Stimulated activated CD4-positive, alpha-beta T cell treated with anti-CD3 and anti-CD28 coated beads, Interleukin-2, amount 100 ng/mL, for 48 hours (primary cell): ENCODE measurements around the gene UBE2L6.
"Not testable (repeated sequence)": the region's sequence is repeated elsewhere in the genome, so short reads cannot be mapped to it uniquely, and the experiment has no call there.

Source experiments
- DNase-seq, 2 donors: peaks; one replicate each; pipeline ENCODE4 v3.0.0-alpha.2; 2020

Gene UBE2L6

DNA sequence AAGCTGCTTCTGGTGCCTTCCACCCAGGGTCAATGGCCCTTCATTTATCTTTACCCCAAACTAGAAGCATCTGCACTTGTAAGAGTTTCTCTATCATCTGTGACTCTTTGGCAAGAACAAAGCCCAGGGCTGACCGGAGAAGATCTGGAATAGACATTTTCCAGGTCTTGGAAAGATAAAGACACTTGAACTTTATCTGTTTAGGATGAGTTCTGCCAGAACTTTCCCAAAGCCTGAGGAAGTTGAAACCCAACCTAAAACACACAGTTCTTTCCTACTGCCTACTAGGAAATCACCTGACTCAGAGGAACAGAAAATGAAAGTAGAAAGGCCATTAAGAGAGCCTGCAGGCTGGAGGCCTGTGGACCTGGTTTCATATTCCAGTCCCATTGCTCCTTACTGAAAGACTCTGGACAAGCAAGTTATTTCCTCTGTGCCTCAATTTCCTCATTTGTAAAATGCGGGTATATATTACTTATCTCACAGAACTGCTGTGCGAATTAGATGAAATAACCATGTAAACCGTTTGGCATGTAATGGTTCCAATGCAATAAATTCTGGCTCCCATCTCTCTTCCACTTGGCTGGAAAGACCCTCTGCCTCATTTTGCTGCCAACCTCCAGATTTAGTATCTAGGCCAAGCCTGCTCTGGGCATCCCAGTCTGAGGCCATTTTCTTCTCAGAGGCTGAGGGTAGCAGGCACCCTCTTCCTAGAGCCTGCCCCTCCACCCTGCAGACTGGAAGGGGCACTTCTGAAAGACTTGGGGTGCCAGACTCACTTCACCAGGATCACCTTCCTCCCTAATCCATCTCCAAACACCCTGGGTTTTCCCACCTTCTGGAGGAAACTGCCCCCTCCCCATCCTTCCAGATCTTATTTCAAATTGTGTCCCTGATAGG, 1.2 kb downstream of the UBE2L6 start:
- DNase-seq: peak in 1 of 2 donors; percentile 12

- no peak for DNase-seq
These were observed 4.9 kb downstream of the UBE2L6 start for GRCh38 chr11:57562596-57562995.

DNA sequence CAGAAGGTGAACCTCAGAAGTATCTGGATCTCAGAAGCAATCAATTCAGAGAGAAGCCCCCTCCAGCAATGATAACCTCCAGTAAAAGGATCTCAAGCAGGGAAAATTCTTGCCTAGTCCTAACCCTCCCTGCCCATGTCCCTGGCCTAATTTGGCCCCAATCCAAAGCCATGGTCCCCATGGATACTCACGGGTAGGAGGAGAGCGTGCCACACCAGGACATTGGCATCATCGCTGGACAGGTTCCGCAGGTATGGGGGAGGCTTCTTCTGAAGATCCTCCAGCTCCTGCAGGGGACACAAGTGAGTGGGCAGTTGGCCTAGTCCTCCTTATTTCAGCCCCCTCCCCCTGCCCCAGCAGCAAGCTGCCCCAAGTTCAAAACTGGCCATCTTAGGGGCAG, 7.3 kb downstream of the UBE2L6 start:
- DNase-seq: no peak

DNA sequence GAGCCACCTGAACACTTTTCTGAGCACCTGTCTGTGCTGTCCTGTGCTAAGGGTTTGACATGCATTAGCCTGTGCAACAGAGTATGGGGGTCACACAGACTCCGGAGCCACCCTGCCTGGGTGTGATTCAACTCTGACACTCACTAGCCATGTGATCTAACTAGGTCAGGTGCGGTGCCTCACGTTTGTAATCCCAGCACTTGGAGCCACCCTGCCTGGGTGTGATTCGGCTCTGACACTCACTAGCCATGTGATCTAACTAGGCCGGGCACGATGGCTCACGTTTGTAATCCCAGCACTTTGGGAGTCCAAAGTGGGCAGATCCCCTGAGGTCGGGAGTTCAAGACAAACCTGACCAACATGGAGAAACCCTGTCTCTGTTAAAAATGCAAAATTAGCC, 11.4 kb downstream of the UBE2L6 start:
- no peak for DNase-seq

- no peak for DNase-seq
These were observed 12.1 kb downstream of the UBE2L6 start for GRCh38 chr11:57555393-57555792.

GRCh38 chr11:57552479-57552878, 15.0 kb downstream of the UBE2L6 start:
- DNase-seq: no peak

- DNase-seq: no peak
These were observed 15.5 kb downstream of the UBE2L6 start for GRCh38 chr11:57551941-57552340.

DNA sequence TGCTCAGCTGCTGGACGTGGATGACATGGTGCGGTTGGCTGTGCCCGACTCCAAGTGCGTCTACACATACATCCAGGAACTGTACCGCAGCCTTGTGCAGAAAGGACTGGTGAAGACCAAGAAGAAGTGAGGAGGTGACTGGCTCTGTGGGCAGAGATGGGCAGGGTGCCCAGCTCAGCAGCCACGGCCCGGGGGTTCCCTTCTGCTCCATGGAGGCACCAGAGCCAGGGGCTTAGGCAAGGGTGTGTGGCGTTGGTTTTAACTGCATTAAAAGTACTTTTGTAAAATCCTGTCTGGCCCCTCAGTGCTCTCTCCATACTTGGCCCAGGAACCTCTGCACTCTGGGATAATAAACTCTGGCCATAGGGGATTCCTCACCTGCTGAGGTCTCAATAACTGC, 17.5 kb downstream of the UBE2L6 start:
- no peak for DNase-seq

DNA sequence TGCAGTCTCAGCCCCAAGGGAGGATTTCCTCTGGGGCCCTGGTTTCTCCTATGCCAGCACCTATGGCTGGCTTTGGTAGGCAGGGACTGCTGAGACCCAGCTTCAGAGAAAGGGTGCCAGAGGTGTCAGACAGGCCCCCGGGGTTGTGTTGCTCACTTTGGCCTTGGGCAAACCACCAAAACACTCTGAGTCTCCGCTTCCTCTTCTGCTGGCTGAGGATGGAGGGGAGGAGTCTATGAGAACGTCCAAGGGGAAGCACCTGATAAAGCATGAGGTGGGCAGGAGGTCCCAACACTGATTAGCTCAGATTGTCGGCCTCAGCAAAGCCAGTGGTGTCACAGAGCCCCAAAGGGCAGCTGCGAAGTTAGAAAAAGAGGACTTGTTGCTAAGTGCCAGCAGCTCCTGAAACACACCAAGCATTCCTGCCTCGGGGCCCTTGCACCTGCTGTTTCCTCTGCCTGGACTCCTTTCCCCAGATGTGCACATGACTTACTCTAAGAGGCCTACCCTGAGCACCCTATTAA, 19.6 kb downstream of the UBE2L6 start:
- no peak for DNase-seq

GRCh38 chr11:57546869-57547475, 20.5 kb downstream of the UBE2L6 start:
- no peak for DNase-seq

DNA sequence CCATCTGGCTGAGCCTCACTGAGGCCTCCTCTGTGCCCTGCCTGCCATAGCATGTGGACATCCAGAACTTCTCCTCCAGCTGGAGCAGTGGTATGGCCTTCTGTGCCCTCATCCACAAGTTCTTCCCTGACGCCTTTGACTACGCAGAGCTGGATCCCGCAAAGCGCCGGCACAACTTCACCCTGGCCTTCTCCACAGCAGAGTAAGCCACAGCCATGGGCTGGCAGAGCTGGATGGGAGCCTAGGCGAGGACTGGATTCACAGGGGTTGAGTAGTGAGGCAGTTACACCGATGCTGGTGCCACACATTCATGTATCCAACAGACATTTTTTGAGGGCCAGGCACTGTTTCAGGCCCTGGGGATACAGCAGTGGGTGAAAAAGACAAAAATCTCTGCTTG, 21.0 kb downstream of the UBE2L6 start:
- DNase-seq: no peak

GRCh38 chr11:57545883-57546282, 21.6 kb downstream of the UBE2L6 start:
- DNase-seq: no peak

- DNase-seq: no peak
These were observed 22.9 kb downstream of the UBE2L6 start for GRCh38 chr11:57544566-57544965.

DNA sequence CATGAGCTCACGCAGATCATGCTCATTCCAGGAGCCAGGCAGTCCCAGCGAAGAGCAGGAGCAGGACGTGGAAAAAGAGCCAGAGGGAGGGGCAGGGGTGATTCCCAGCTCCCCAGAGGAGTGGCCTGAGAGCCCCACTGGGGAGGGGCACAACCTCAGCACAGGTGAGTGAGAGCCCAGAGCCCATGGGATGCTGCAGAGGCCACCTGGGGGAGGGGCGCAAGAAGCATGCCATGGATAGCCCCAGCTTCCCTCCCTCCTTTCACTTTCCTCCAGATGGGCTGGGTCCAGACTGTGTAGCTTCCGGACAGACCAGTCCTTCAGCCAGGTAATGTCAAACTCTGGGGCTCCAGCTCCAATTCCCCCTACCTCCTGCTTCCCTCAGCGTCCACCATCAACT, 23.9 kb downstream of the UBE2L6 start:
- no peak for DNase-seq

- DNase-seq: no peak
These were observed 24.9 kb downstream of the UBE2L6 start for GRCh38 chr11:57542582-57542981.

DNA sequence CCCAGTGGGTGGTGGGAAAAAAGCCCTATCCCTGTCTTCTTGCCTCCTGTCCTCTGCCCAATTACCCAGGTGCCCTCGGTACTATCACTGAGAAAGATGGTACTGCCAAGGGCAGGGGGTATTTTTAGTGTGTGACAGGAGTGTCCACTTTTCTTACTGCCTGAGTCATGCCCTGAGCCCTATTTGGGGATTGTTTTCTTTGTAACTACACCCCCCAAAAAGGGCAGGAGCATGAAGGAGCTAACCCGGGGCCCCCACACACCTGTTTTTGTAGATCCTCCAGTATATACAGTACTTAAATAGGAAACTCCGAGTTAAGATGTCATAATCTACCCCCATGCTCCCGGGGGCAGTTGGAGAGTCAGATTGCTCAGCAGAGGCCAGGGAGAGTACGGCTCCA, 26.3 kb downstream of the UBE2L6 start:
- DNase-seq: no peak

- DNase-seq: no peak
These were observed 28.1 kb downstream of the UBE2L6 start for GRCh38 chr11:57539342-57539741.

GRCh38 chr11:57536947-57537619, 30.4 kb downstream of the UBE2L6 start, which contains the start of gene SMTNL1:
Gene SMTNL1 (plus strand): TSS chr11:57537595. CDS start chr11:57542643, 5,048 bp downstream.
- no peak for DNase-seq

DNA sequence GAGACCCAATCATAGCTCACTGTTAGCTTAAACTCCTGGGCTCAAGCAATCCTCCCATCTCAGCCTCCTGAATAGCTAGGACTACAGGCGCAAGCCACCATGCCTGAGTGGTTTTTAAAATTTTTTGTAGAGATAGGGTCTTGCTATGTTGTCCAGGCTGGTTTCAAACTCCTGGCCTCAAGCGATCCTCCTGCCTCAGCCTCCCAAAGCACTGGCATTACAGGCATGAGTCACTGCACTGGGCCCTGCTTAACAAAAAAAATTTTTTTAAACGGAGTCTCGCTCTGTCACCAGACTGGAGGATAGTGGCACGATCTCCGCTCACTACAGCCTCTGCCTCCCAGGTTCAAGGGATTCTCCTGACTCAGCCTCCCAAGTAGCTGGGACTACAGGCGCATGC, 33.0 kb downstream of the UBE2L6 start:
- DNase-seq: not testable (repeated sequence)

- peak; percentile 85 for DNase-seq
These were observed 36.6 kb downstream of the UBE2L6 start, which contains the start of gene TIMM10 for GRCh38 chr11:57530596-57531507. Gene TIMM10 (minus strand): TSS chr11:57530754. CDS start chr11:57530189, 565 bp downstream.

DNA sequence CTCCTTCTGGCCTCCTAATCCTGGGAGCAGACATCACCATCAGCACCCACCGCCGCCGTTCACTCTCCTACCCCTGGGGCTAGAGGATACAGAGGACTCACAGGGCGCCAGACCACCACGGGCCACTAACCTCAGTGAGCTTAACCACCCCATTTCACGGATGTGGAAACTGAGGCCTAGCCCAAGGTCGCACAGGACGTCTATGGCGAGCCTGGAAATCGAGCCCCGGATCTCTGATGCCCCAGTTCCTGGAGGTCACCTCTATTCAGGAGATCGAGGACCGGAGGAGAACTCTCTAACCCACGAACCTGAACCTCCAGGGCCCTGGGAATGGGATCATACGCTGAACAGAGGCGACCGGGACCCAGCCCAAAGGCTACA, 37.3 kb downstream of the UBE2L6 start:
- peak in 1 of 2 donors; percentile 4 for DNase-seq

GRCh38 chr11:57529012-57529411, 38.5 kb downstream of the UBE2L6 start:
- DNase-seq: no peak
